ENCODE results near the gene SIPA1.

SIPA1 gene

GRCh38 chr11:65692367-65692766 is 54.5 kb downstream of the SIPA1 start:
- TF ChIP-seq, protein P1, sequence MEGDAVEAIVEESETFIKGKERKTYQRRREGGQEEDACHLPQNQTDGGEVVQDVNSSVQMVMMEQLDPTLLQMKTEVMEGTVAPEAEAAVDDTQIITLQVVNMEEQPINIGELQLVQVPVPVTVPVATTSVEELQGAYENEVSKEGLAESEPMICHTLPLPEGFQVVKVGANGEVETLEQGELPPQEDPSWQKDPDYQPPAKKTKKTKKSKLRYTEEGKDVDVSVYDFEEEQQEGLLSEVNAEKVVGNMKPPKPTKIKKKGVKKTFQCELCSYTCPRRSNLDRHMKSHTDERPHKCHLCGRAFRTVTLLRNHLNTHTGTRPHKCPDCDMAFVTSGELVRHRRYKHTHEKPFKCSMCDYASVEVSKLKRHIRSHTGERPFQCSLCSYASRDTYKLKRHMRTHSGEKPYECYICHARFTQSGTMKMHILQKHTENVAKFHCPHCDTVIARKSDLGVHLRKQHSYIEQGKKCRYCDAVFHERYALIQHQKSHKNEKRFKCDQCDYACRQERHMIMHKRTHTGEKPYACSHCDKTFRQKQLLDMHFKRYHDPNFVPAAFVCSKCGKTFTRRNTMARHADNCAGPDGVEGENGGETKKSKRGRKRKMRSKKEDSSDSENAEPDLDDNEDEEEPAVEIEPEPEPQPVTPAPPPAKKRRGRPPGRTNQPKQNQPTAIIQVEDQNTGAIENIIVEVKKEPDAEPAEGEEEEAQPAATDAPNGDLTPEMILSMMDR (IDR thresholded peaks at IDR 0.05; ENCODE audit: poor library complexity, severe bottlenecking) = no peak
- H3K9me3 ChIP-seq (ENCODE audit: severe bottlenecking) = no peaks in the 10 kb centered on the region
- no peak overlapping the region for H3K27ac ChIP-seq (ENCODE audit: poor library complexity, severe bottlenecking)
- H3K4me3 ChIP-seq (ENCODE audit: severe bottlenecking) = no peak overlapping the region
- ATAC-seq (ENCODE audit: low read depth) (no peak), DNase-seq (ENCODE audit: low spot score) (no peak)
- no peaks in the 10 kb centered on the region for H3K36me3 ChIP-seq (ENCODE audit: low read depth)
- H3K27me3 ChIP-seq (ENCODE audit: insufficient read depth, poor library complexity, severe bottlenecking) = no peaks in the 10 kb centered on the region
- no peaks in the 10 kb centered on the region for H3K4me1 ChIP-seq (ENCODE audit: insufficient read depth, poor library complexity, severe bottlenecking)

DNA sequence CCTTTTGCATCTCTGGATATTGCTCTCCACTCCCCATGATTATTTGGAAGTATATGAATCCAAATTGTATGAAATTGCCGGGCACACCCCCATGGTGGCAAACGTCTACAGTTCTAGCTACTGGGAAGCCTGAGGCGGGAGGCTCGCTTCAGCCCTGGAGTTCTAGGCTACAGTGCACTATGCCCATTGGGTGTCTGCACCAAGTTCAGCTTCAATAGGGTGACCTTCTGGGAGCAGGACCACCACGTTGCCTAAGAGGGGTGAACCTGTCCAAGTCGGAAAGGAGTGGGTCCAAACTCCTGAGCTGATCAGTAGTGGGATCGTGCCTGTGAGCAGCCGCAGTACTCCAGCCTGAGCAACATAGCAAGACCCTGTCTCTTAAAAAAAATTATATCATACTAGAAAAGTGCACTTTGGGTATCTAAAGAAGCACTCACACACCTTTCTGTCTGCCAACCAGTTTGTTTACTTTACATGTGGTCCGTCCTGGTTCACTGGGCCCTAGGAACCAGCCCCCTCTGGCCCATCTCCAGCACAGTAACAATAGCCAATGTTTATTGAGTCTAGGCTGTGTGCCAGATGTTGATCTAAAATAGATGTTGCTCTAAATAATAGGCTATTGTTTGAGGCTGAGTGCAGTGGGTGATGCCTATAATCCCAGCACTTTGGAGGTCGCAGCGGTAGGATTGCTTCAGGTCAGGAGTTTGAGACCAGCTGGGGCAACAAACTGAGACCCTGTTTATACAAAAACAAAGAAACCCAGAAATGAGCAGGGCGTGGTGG is 57.7 kb downstream of the SIPA1 start:
- ATAC-seq (ENCODE audit: low read depth) (peak; percentile 72), DNase-seq (ENCODE audit: low spot score) (no peak)
- H3K4me3 ChIP-seq (ENCODE audit: severe bottlenecking) = no peak overlapping the region
- TF ChIP-seq, protein P1 (IDR thresholded peaks at IDR 0.05; ENCODE audit: poor library complexity, severe bottlenecking) = no peak
- no peaks in the 10 kb centered on the region for H3K36me3 ChIP-seq (ENCODE audit: low read depth)
- H3K4me1 ChIP-seq (ENCODE audit: insufficient read depth, poor library complexity, severe bottlenecking) = no peaks in the 10 kb centered on the region
- H3K27ac ChIP-seq (ENCODE audit: poor library complexity, severe bottlenecking) = no peak overlapping the region
- H3K27me3 ChIP-seq (ENCODE audit: insufficient read depth, poor library complexity, severe bottlenecking) = no peaks in the 10 kb centered on the region
- no peaks in the 10 kb centered on the region for H3K9me3 ChIP-seq (ENCODE audit: severe bottlenecking)

DNA sequence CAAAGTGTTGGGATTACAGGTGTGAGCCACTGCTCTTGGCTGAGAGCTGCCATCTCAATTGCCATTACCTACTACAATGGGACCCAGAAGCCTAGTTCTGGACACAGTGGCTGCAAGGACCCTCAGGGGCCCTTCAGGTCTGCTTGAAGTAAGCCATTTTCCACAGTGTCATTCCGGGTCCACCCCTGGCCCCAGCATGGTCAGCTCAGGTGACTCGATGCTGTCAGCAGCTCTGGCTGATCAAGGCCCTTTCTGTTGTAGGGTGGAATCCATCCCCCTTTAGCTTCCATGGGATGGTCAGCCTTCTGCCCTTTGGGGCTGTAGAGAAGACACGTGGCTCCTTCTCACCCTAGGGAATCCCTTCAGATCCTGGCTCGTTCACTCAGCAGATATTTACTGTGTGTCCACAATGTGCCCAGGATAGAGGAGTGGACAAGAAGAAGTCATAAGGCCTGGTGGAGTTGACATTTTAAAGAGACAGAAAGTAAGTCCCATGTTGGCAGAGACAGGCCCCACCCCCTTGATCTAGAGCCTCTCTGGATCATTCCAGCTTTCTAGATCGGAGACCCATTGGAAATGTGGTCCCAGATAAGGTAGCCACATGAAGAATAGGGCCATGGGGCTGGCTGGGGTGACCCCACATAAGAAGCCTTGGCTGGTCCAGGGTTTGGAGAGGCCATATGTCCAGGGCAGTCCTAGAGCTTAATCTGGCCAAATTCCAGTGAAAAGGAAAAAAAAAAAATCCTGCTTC is 59.1 kb downstream of the SIPA1 start:
- Histone ChIP-seq H3K4me1 (ENCODE audit: insufficient read depth, poor library complexity, severe bottlenecking) (no peaks in the 10 kb centered on the region), H3K36me3 (ENCODE audit: low read depth) (no peaks in the 10 kb centered on the region), H3K27me3 (ENCODE audit: insufficient read depth, poor library complexity, severe bottlenecking) (no peaks in the 10 kb centered on the region), H3K9me3 (ENCODE audit: severe bottlenecking) (no peaks in the 10 kb centered on the region), H3K4me3 (ENCODE audit: severe bottlenecking) (no peak overlapping the region), H3K27ac (ENCODE audit: poor library complexity, severe bottlenecking) (no peak overlapping the region)
- no peak for ATAC-seq (ENCODE audit: low read depth)
- TF ChIP-seq, protein P1 (IDR thresholded peaks at IDR 0.05; ENCODE audit: poor library complexity, severe bottlenecking) = no peak
- DNase-seq (ENCODE audit: low spot score) = no peak

- H3K27ac ChIP-seq (ENCODE audit: poor library complexity, severe bottlenecking) = no peak overlapping the region
- no peaks in the 10 kb centered on the region for H3K4me1 ChIP-seq (ENCODE audit: insufficient read depth, poor library complexity, severe bottlenecking)
- H3K4me3 ChIP-seq (ENCODE audit: severe bottlenecking) = no peak overlapping the region
- no peaks in the 10 kb centered on the region for H3K9me3 ChIP-seq (ENCODE audit: severe bottlenecking)
- no peaks in the 10 kb centered on the region for H3K27me3 ChIP-seq (ENCODE audit: insufficient read depth, poor library complexity, severe bottlenecking)
- H3K36me3 ChIP-seq (ENCODE audit: low read depth) = no peaks in the 10 kb centered on the region
- DNase-seq (ENCODE audit: low spot score) (no peak), ATAC-seq (ENCODE audit: low read depth) (no peak)
- TF ChIP-seq, protein P1 (IDR thresholded peaks at IDR 0.05; ENCODE audit: poor library complexity, severe bottlenecking) = no peak
Observed at GRCh38 chr11:65698205-65698604, 60.3 kb downstream of the SIPA1 start.

Measured in RWPE2 (cell line).